T-cell (primary cell): Measurements from ENCODE around the gene EFCC1. TPM values are rescaled to one million over a fixed set of nuclear protein-coding genes. Genes with fewer than 3 reads are reported as not detected.

Experiments used
- ATAC-seq, 4 experiments: fragments of 200-7000 bp in 3 of 4; fragments of 150-1000 bp in 1 of 4; cut with Tn5 transposase; replicated peaks in 1 of 4; 1 replicate in 3 of 4; 2 replicates in 1 of 4; pipeline ENCODE4 v1.10.0; 2021; ENCODE audit warnings: moderate library complexity in 3 of 4, mild to moderate bottlenecking in 2 of 4, moderate number of reproducible peaks in 1 of 4
- CTCF ChIA-PET, 2 donors: fragments of 300-600 bp; sonication (Branson Sonifier 250); formaldehyde crosslinking; loops; one replicate each; lab custom pipeline; 2022; ENCODE audit warnings: antibody characterized with exemption in 2 of 2; lab: Charles Lee
- POLR2A ChIA-PET, 2 donors: fragments of 300-600 bp; sonication (Branson Sonifier 250); formaldehyde crosslinking; loops; one replicate each; lab custom pipeline; 2022; ENCODE audit warnings: antibody characterized with exemption in 2 of 2; lab: Charles Lee
- DNase-seq, 35 experiments: peaks; one replicate each; pipeline versions ENCODE4 v3.0.0 to v3.0.0-alpha.2; 2013 to 2023
- H3K27ac ChIP-seq: one replicate; pipeline ENCODE4 v1.5.1; 2013; ENCODE audit warnings: low read length
- H3K27me3 ChIP-seq, 2 experiments: replicated peaks in 1 of 2; 1 replicate in 1 of 2; 2 replicates in 1 of 2; pipeline versions ENCODE4 v1.6.1 to v1.7.0; 2013; ENCODE audit warnings: low read length in 1 of 2, mixed read lengths in 1 of 2; ENCODE audit not compliant: control insufficient read depth in 2 of 2, insufficient read depth in 2 of 2; ENCODE audit errors: extremely low read depth in 1 of 2
- H3K36me3 ChIP-seq, 2 donors: 1 replicate in 1 of 2; 2 replicates in 1 of 2; pipeline versions ENCODE4 v1.6.1 to v1.7.0; 2013; ENCODE audit warnings: low read length in 1 of 2; ENCODE audit not compliant: control insufficient read depth in 2 of 2, insufficient read depth in 1 of 2; ENCODE audit errors: extremely low read depth in 1 of 2
- H3K4me1 ChIP-seq, 2 experiments: 1 replicate in 1 of 2; 2 replicates in 1 of 2; pipeline versions ENCODE4 v1.6.1 to v1.7.0; 2013; ENCODE audit warnings: low read length in 2 of 2, mixed read lengths in 1 of 2; ENCODE audit not compliant: insufficient read depth in 2 of 2, control insufficient read depth in 1 of 2; ENCODE audit errors: extremely low read depth in 1 of 2
- H3K4me3 ChIP-seq, 2 donors: 1 replicate in 1 of 2; 2 replicates in 1 of 2; pipeline versions ENCODE4 v1.5.1 to v1.7.0; 2013; ENCODE audit warnings: mild to moderate bottlenecking in 2 of 2, low read length in 1 of 2, moderate library complexity in 1 of 2; ENCODE audit not compliant: control insufficient read depth in 1 of 2; ENCODE audit errors: extremely low read depth in 1 of 2
- H3K9me3 ChIP-seq: 2 replicates; pipeline ENCODE4 v1.7.0; 2013
- H3K27ac Mint-ChIP-seq, 2 donors: one replicate each; pipeline ENCODE4 v1.8.0; 2020 to 2021; ENCODE audit warnings: mild to moderate bottlenecking in 2 of 2, mixed read lengths in 2 of 2
- H3K27me3 Mint-ChIP-seq, 2 donors: one replicate each; pipeline ENCODE4 v1.8.0; 2021 to 2022; ENCODE audit warnings: mixed read lengths in 2 of 2
- H3K36me3 Mint-ChIP-seq: one replicate; pipeline ENCODE4 v1.8.0; 2021; ENCODE audit warnings: mixed read lengths
- H3K4me1 Mint-ChIP-seq, 3 donors: one replicate each; pipeline ENCODE4 v1.8.0; 2020 to 2022; ENCODE audit warnings: mixed read lengths in 3 of 3, mild to moderate bottlenecking in 1 of 3
- H3K4me3 Mint-ChIP-seq, 3 donors: one replicate each; pipeline ENCODE4 v1.8.0; 2020 to 2022; ENCODE audit warnings: mild to moderate bottlenecking in 3 of 3, mixed read lengths in 3 of 3, moderate library complexity in 3 of 3
- H3K9me3 Mint-ChIP-seq, 3 donors: one replicate each; pipeline ENCODE4 v1.8.0; 2020 to 2022; ENCODE audit warnings: mixed read lengths in 3 of 3
- WGBS: methylation state at CpG from one replicate; pipeline ENCODE4 v1.1.5; 2013; ENCODE audit warnings: missing lambda C conversion rate; ENCODE audit not compliant: insufficient coverage; 5-methylcytosine and 5-hydroxymethylcytosine counted together
- total RNA-seq, 35 experiments: library from RNA in 6 of 35; stranded (reverse) in 6 of 35; fragments of 120-200 nt in 1 of 35; gene quantifications; one replicate each; pipeline versions ENCODE4 v1.2.1 to v1.2.4 and lab custom pipeline; 2013 to 2026

The EFCC1 gene
- total RNA-seq, 5 donors from 2014 or later (not counting 1 experiment from before 2014, with no cell fraction given) = 0.20 to 0.43 (median 0.30) TPM

- peaks cover 14 to 21% of the 10 kb centered on the region in 2 donors for H3K27me3 Mint-ChIP-seq
- Histone ChIP-seq H3K27me3 (peaks cover 0 to 38% of the 10 kb centered on the region in 2 experiments), H3K4me1 (peaks cover 4 to 43% of the 10 kb centered on the region in 2 experiments), H3K9me3 (no peaks in the 10 kb centered on the region), H3K4me3 (no peak overlapping the region), H3K36me3 (no peaks in the 10 kb centered on the region), H3K27ac (no peak overlapping the region)
- peak overlapping the region; percentile 9 to 58 for H3K27ac Mint-ChIP-seq
- peaks cover 33 to 39% (median 37%) of the 10 kb centered on the region in 3 donors for H3K4me1 Mint-ChIP-seq
- CTCF ChIA-PET = interaction anchor here (3.9 kb wide), 2 partner anchors 11 kb away, joined by 18 to 49 read pairs; no protein-coding TSS in a partner anchor
- POLR2A ChIA-PET = no interaction called here
- H3K36me3 Mint-ChIP-seq = no peaks in the 10 kb centered on the region
- DNase-seq (peak in 1 of 35 experiments; percentile 26), ATAC-seq (peak in 1 of 4 experiments; percentile 25)
- 100% methylated on average over 4 of the region's 4 CpGs for WGBS
- peak overlapping the region in 1 of 3 donors; percentile 1 for H3K4me3 Mint-ChIP-seq
- H3K9me3 Mint-ChIP-seq = no peaks in the 10 kb centered on the region
Observed at GRCh38 chr3:129005526-129006303, 4.6 kb downstream of the EFCC1 start.

GRCh38 chr3:129006864-129007263 lies 5.8 kb downstream of the EFCC1 start:
- Mint-ChIP-seq H3K27ac (peak overlapping the region in 1 of 2 donors; percentile 28), H3K36me3 (no peaks in the 10 kb centered on the region)
- WGBS = 76% methylated on average over 3 of the region's 3 CpGs

GRCh38 chr3:129007792-129008191 lies 6.7 kb downstream of the EFCC1 start:
- no peak overlapping the region for H3K27ac Mint-ChIP-seq
- no peaks in the 10 kb centered on the region for H3K36me3 Mint-ChIP-seq
- CTCF ChIA-PET = interaction anchor here (0.6 to 1.2 kb wide), 5 partner anchors 9 to 841 kb away, joined by 3 to 5 read pairs (median 3); partner anchors contain the start of gene CFAP92 (in 1 of the 2)
- WGBS = 90% methylated on average over 1 of the region's 2 CpGs
- ATAC-seq (no peak), DNase-seq (no peak)
- POLR2A ChIA-PET = no interaction called here
- H3K4me1 ChIP-seq = peaks cover 4 to 25% of the 10 kb centered on the region in 2 experiments
- no peak overlapping the region for H3K4me3 ChIP-seq
- peaks cover 24 to 28% (median 27%) of the 10 kb centered on the region in 3 donors for H3K4me1 Mint-ChIP-seq
- H3K36me3 ChIP-seq = no peaks in the 10 kb centered on the region
- peaks cover 6 to 11% of the 10 kb centered on the region in 2 donors for H3K27me3 Mint-ChIP-seq
- H3K4me3 Mint-ChIP-seq = no peak overlapping the region
- peaks cover 0 to 18% of the 10 kb centered on the region in 2 experiments for H3K27me3 ChIP-seq
- no peaks in the 10 kb centered on the region for H3K9me3 Mint-ChIP-seq
- H3K27ac ChIP-seq = no peak overlapping the region
- no peaks in the 10 kb centered on the region for H3K9me3 ChIP-seq

More at GRCh38 chr3:129006864-129007263, 5.8 kb downstream of the EFCC1 start:
- CTCF ChIA-PET = interaction anchor here (0.5 to 0.9 kb wide), 2 partner anchors 9 to 238 kb away, joined by 4 to 6 read pairs; no protein-coding TSS in a partner anchor
- no peaks in the 10 kb centered on the region for H3K9me3 Mint-ChIP-seq
- H3K9me3 ChIP-seq = no peaks in the 10 kb centered on the region
- no peak overlapping the region for H3K4me3 Mint-ChIP-seq
- H3K27me3 Mint-ChIP-seq = peaks cover 14 to 19% of the 10 kb centered on the region in 2 donors
- peaks cover 4 to 32% of the 10 kb centered on the region in 2 experiments for H3K4me1 ChIP-seq
- DNase-seq (no peak), ATAC-seq (no peak)
- POLR2A ChIA-PET = interaction anchor here in 1 of 2 donors (0.6 kb wide), 1 partner anchor 420 kb away, joined by 3 read pairs; no protein-coding TSS in a partner anchor
- H3K27ac ChIP-seq = no peak overlapping the region
- H3K27me3 ChIP-seq = peaks cover 0 to 26% of the 10 kb centered on the region in 2 experiments
- H3K4me3 ChIP-seq = no peak overlapping the region
- H3K4me1 Mint-ChIP-seq = peaks cover 32 to 36% (median 35%) of the 10 kb centered on the region in 3 donors
- no peaks in the 10 kb centered on the region for H3K36me3 ChIP-seq

- no CpG with 5 or more reads among the region's 2 CpGs for WGBS
- H3K27me3 Mint-ChIP-seq = peaks cover 0 to 4% of the 10 kb centered on the region in 2 donors
- DNase-seq = no peak
- Histone ChIP-seq H3K36me3 (no peaks in the 10 kb centered on the region), H3K4me1 (peaks cover 4 to 14% of the 10 kb centered on the region in 2 experiments), H3K9me3 (no peaks in the 10 kb centered on the region), H3K4me3 (no peak overlapping the region), H3K27me3 (peaks cover 0 to 6% of the 10 kb centered on the region in 2 experiments), H3K27ac (no peak overlapping the region)
- POLR2A ChIA-PET = no interaction called here
- no peak overlapping the region for H3K4me3 Mint-ChIP-seq
- H3K27ac Mint-ChIP-seq = peak overlapping the region in 1 of 2 donors; percentile 58
- no peaks in the 10 kb centered on the region for H3K9me3 Mint-ChIP-seq
- H3K4me1 Mint-ChIP-seq = peaks cover 16 to 28% (median 17%) of the 10 kb centered on the region in 3 donors
- CTCF ChIA-PET = interaction anchor here (0.5 to 0.6 kb wide), 2 partner anchors 215 to 227 kb away, joined by 3 to 10 read pairs; no protein-coding TSS in a partner anchor
- no peaks in the 10 kb centered on the region for H3K36me3 Mint-ChIP-seq
- no peak for ATAC-seq
Observed at GRCh38 chr3:129009266-129009665, 8.2 kb downstream of the EFCC1 start.

- DNase-seq = no peak
- H3K4me1 ChIP-seq = peaks cover 5 to 15% of the 10 kb centered on the region in 2 experiments
- Mint-ChIP-seq H3K27ac (no peak overlapping the region), H3K4me3 (no peak overlapping the region), H3K27me3 (no peaks in the 10 kb centered on the region), H3K36me3 (no peaks in the 10 kb centered on the region), H3K9me3 (no peaks in the 10 kb centered on the region), H3K4me1 (peaks cover 19 to 28% (median 19%) of the 10 kb centered on the region in 3 donors)
- H3K27me3 ChIP-seq = no peaks in the 10 kb centered on the region
- no peaks in the 10 kb centered on the region for H3K9me3 ChIP-seq
- H3K36me3 ChIP-seq = no peaks in the 10 kb centered on the region
- ChIA-PET POLR2A (no interaction called here), CTCF (interaction anchor here in 1 of 2 donors (0.6 kb wide), 1 partner anchor 33 kb away, joined by 3 read pairs; no protein-coding TSS in a partner anchor)
- no peak overlapping the region for H3K4me3 ChIP-seq
- ATAC-seq = no peak
- H3K27ac ChIP-seq = no peak overlapping the region
- 97% methylated on average over 5 of the region's 9 CpGs for WGBS
Observed at GRCh38 chr3:129010310-129010956, 9.3 kb downstream of the EFCC1 start.

- Histone ChIP-seq H3K27me3 (no peaks in the 10 kb centered on the region), H3K27ac (no peak overlapping the region), H3K9me3 (no peaks in the 10 kb centered on the region), H3K36me3 (no peaks in the 10 kb centered on the region), H3K4me1 (peaks cover 26 to 42% of the 10 kb centered on the region in 2 experiments), H3K4me3 (no peak overlapping the region)
- Mint-ChIP-seq H3K27ac (peak overlapping the region; percentile 95 to 99), H3K9me3 (no peaks in the 10 kb centered on the region), H3K27me3 (no peaks in the 10 kb centered on the region), H3K36me3 (no peaks in the 10 kb centered on the region), H3K4me1 (peaks cover 41 to 52% (median 42%) of the 10 kb centered on the region in 3 donors), H3K4me3 (no peak overlapping the region)
- CTCF ChIA-PET = interaction anchor here (0.5 to 1.4 kb wide), 3 partner anchors 43 to 257 kb away, joined by 3 to 4 read pairs (median 3); no protein-coding TSS in a partner anchor
- DNase-seq (no peak), ATAC-seq (no peak)
- WGBS = 100% methylated on average over 1 of the region's 3 CpGs
- POLR2A ChIA-PET = interaction anchor here in 1 of 2 donors (0.5 kb wide), 1 partner anchor 121 kb away, joined by 3 read pairs; no protein-coding TSS in a partner anchor
Observed at GRCh38 chr3:129013491-129013891, 12.4 kb downstream of the EFCC1 start.
